ENCODE data around the gene TRIM56.
A peak's percentile ranks its signal among the peaks of the same experiment; 100 is the strongest.
"Not testable (repeated sequence)": the region's sequence is repeated elsewhere in the genome, so short reads cannot be mapped to it uniquely, and the experiment has no call there.

The TRIM56 gene

GRCh38 chr7:101085162-101085964 lies at the start of gene TRIM56:
TSS of gene TRIM56 (plus strand) at chr7:101085481. CDS start at chr7:101087313, 1,832 bp downstream.
- DNase-seq = peak; percentile 86

- DNase-seq = no peak
Measured at GRCh38 chr7:101035941-101036340, 49.3 kb upstream of the TRIM56 start.

GRCh38 chr7:101041283-101041682 lies 44.0 kb upstream of the TRIM56 start:
- DNase-seq = not testable (repeated sequence)

GRCh38 chr7:101058355-101058754 lies 26.9 kb upstream of the TRIM56 start:
- DNase-seq = peak; percentile 56

GRCh38 chr7:101059620-101059942 lies 25.7 kb upstream of the TRIM56 start:
- DNase-seq = no peak

- no peak for DNase-seq
Measured at GRCh38 chr7:101060992-101061391, 24.3 kb upstream of the TRIM56 start.

- DNase-seq = not testable (repeated sequence)
Measured at GRCh38 chr7:101064176-101064550, 21.1 kb upstream of the TRIM56 start.

GRCh38 chr7:101065162-101065561 lies 20.1 kb upstream of the TRIM56 start:
- not testable (repeated sequence) for DNase-seq

GRCh38 chr7:101066141-101066832 lies 19.0 kb upstream of the TRIM56 start:
- no peak for DNase-seq

- no peak for DNase-seq
Measured at GRCh38 chr7:101066833-101067177, 18.5 kb upstream of the TRIM56 start.

- DNase-seq = no peak
Measured at GRCh38 chr7:101068401-101068800, 16.9 kb upstream of the TRIM56 start.

- not testable (repeated sequence) for DNase-seq
Measured at GRCh38 chr7:101071362-101072104, 13.7 kb upstream of the TRIM56 start.

GRCh38 chr7:101075646-101076045 lies 9.6 kb upstream of the TRIM56 start:
- no peak for DNase-seq

- DNase-seq = not testable (repeated sequence)
Measured at GRCh38 chr7:101076183-101076582, 9.1 kb upstream of the TRIM56 start.

- peak; percentile 84 for DNase-seq
Measured at GRCh38 chr7:101077303-101078086, 7.8 kb upstream of the TRIM56 start.

- DNase-seq = peak; percentile 19
Measured at GRCh38 chr7:101081432-101081831, 3.8 kb upstream of the TRIM56 start.

- no peak for DNase-seq
Measured at GRCh38 chr7:101084865-101085161, 468 bp upstream of the TRIM56 start.

GRCh38 chr7:101087334-101088068 lies 2.2 kb downstream of the TRIM56 start:
- DNase-seq = no peak

- DNase-seq = no peak
Measured at GRCh38 chr7:101088069-101088425, 2.8 kb downstream of the TRIM56 start.

GRCh38 chr7:101088858-101089529 lies 3.7 kb downstream of the TRIM56 start:
- DNase-seq = no peak

- DNase-seq = no peak
Measured at GRCh38 chr7:101089876-101090275, 4.6 kb downstream of the TRIM56 start.
